ENCODE measurements around the gene SH3BP5. TPM values are rescaled to one million over a fixed set of nuclear protein-coding genes. Genes with fewer than 3 reads are reported as not detected.
A peak's percentile ranks its signal among the peaks of the same experiment; 100 is the strongest.

SH3BP5 gene
- total RNA-seq, 2 donors from 2014 or later = 13.7 to 21.8 TPM

DNA sequence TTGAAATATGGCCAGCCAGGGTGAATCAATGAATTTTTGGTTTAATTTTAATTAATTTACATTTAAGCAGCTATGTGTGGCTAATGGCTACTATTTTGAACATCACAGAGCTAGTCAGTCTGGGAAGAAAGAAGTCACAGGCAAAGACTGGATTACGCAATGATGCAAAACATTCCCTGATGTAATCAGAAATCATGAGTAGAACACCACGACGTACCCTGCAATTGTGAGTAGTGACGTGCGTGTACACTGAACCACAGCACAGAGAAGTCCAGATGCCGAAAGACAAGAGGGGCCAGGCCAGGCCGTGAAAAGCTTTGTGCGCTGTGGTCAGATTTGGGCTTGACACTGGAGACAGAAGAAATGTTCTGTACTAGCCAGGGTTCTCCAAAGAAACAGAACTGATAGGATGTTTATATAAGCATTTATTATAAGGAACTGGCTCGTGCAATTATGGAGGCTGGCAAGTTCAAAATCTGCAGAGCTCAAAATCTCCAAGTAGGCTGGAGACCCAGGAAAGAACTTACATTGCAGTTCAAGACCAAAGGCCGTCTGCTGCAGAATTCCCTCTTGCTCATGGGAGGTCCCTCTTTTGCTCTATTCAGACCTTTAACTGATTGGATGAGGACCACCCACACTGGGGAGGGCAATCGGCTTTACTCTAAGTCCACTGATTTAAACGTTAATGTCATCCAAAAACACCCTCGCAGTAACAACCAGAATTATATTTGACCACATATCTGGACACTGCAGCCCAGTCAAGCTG, 44.6 kb downstream of the SH3BP5 start:
- no peaks in the 10 kb centered on the region for H3K9me3 ChIP-seq
- H3K4me3 ChIP-seq = no peak overlapping the region
- H3K36me3 ChIP-seq (replicated peaks in 1 of 2; ENCODE audit: insufficient read depth in 1 of 2, low read depth in 2 of 2) = no peaks in the 10 kb centered on the region
- peaks cover 6% of the 10 kb centered on the region for H3K4me1 ChIP-seq
- whole genome bisulfite sequencing, 2 donors = 71 to 72% methylated on average over 13 of the region's 13 CpGs
- DNase-seq (peak in 3 of 4 donors; percentile 39 to 83 (median 46)), ATAC-seq (peak; percentile 59)
- peak overlapping the region in 3 of 4 donors; percentile 16 to 50 (median 20) for H3K27ac ChIP-seq
- TF ChIP-seq POLR2A (IDR thresholded peaks at IDR 0.05) = no peak
- TF ChIP-seq, protein P1, sequence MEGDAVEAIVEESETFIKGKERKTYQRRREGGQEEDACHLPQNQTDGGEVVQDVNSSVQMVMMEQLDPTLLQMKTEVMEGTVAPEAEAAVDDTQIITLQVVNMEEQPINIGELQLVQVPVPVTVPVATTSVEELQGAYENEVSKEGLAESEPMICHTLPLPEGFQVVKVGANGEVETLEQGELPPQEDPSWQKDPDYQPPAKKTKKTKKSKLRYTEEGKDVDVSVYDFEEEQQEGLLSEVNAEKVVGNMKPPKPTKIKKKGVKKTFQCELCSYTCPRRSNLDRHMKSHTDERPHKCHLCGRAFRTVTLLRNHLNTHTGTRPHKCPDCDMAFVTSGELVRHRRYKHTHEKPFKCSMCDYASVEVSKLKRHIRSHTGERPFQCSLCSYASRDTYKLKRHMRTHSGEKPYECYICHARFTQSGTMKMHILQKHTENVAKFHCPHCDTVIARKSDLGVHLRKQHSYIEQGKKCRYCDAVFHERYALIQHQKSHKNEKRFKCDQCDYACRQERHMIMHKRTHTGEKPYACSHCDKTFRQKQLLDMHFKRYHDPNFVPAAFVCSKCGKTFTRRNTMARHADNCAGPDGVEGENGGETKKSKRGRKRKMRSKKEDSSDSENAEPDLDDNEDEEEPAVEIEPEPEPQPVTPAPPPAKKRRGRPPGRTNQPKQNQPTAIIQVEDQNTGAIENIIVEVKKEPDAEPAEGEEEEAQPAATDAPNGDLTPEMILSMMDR (IDR thresholded peaks at IDR 0.05) = no peak
- H3K27me3 ChIP-seq = no peaks in the 10 kb centered on the region
- intact Hi-C loops (cut with DNase I) = no loop called here

GRCh38 chr3:15286022-15286421, 46.4 kb downstream of the SH3BP5 start:
- ATAC-seq = no peak
- DNase-seq = no peak
- Histone ChIP-seq H3K4me3 (no peak overlapping the region), H3K27me3 (no peaks in the 10 kb centered on the region), H3K36me3 (replicated peaks in 1 of 2; ENCODE audit: insufficient read depth in 1 of 2, low read depth in 2 of 2) (no peaks in the 10 kb centered on the region), H3K27ac (no peak overlapping the region), H3K4me1 (no peaks in the 10 kb centered on the region), H3K9me3 (no peaks in the 10 kb centered on the region)
- TF ChIP-seq, protein P1 (IDR thresholded peaks at IDR 0.05) = no peak
- no peak for TF ChIP-seq POLR2A (IDR thresholded peaks at IDR 0.05)
- WGBS, 2 donors = 84 to 90% methylated on average over 8 of the region's 8 CpGs
- intact Hi-C loops (cut with DNase I) = no loop called here

- no peaks in the 10 kb centered on the region for H3K4me1 ChIP-seq
- no peak overlapping the region for H3K27ac ChIP-seq
- 70 to 78% methylated on average over 5 of the region's 5 CpGs for WGBS, 2 donors
- no peaks in the 10 kb centered on the region for H3K9me3 ChIP-seq
- TF ChIP-seq, protein P1 (IDR thresholded peaks at IDR 0.05) = no peak
- TF ChIP-seq POLR2A (IDR thresholded peaks at IDR 0.05) = no peak
- no peaks in the 10 kb centered on the region for H3K27me3 ChIP-seq
- intact Hi-C loops (cut with DNase I) = no loop called here
- no peaks in the 10 kb centered on the region for H3K36me3 ChIP-seq (replicated peaks in 1 of 2; ENCODE audit: insufficient read depth in 1 of 2, low read depth in 2 of 2)
- no peak overlapping the region for H3K4me3 ChIP-seq
- peak in 1 of 4 donors; percentile 25 for DNase-seq
- no peak for ATAC-seq
These were observed 48.1 kb downstream of the SH3BP5 start for GRCh38 chr3:15284121-15284889.

- Histone ChIP-seq H3K4me1 (no peaks in the 10 kb centered on the region), H3K4me3 (no peak overlapping the region), H3K9me3 (no peaks in the 10 kb centered on the region), H3K36me3 (replicated peaks in 1 of 2; ENCODE audit: insufficient read depth in 1 of 2, low read depth in 2 of 2) (no peaks in the 10 kb centered on the region), H3K27ac (no peak overlapping the region), H3K27me3 (no peaks in the 10 kb centered on the region)
- DNase-seq (no peak), ATAC-seq (no peak)
- no peak for TF ChIP-seq POLR2A (IDR thresholded peaks at IDR 0.05)
- TF ChIP-seq, protein P1 (IDR thresholded peaks at IDR 0.05) = no peak
- 95 to 100% methylated on average over 1 of the region's 1 CpG for WGBS, 2 donors
- intact Hi-C loops (cut with DNase I) = no loop called here
These were observed 48.7 kb downstream of the SH3BP5 start for GRCh38 chr3:15283702-15284101.
